Type B pancreatic cell (in vitro differentiated cells): ENCODE measurements around the gene TTC23. TPM values are rescaled to one million over a fixed set of nuclear protein-coding genes. Genes with fewer than 3 reads are reported as not detected.

ENCODE experiments used
- DNase-seq: peaks from one replicate; pipeline ENCODE4 v3.0.0; 2021; ENCODE audit warnings: mixed read lengths; ENCODE audit not compliant: unreplicated experiment; ENCODE audit errors: extremely low spot score
- H3K27ac Mint-ChIP-seq: 2 replicates; pipeline ENCODE4 v1.8.0; 2021; ENCODE audit warnings: mild to moderate bottlenecking, mixed read lengths
- H3K27me3 Mint-ChIP-seq: 2 replicates; pipeline ENCODE4 v1.8.0; 2021; ENCODE audit warnings: mixed read lengths
- H3K36me3 Mint-ChIP-seq: 2 replicates; pipeline ENCODE4 v1.8.0; 2021; ENCODE audit warnings: mixed read lengths
- H3K4me1 Mint-ChIP-seq: one replicate; pipeline ENCODE4 v1.8.0; 2021; ENCODE audit warnings: mixed read lengths; ENCODE audit not compliant: unreplicated experiment
- H3K4me3 Mint-ChIP-seq: 2 replicates; pipeline ENCODE4 v1.8.0; 2021; ENCODE audit warnings: mild to moderate bottlenecking, mixed read lengths
- H3K9me3 Mint-ChIP-seq: 2 replicates; pipeline ENCODE4 v1.8.0; 2021; ENCODE audit warnings: mixed read lengths
- CTCF ChIP-seq: fragments of 200-600 bp; sonication (generic); conservative IDR thresholded peaks from 2 replicates; pipeline ENCODE4 v1.5.0; 2021; ENCODE audit warnings: antibody characterized with exemption, mild to moderate bottlenecking
- total RNA-seq: library from RNA; stranded (reverse); gene quantifications from 2 replicates; pipeline ENCODE4 v1.2.1, GENCODE V29; 2021; ENCODE audit warnings: low replicate concordance

TTC23 gene
- total RNA-seq, 1 donor from 2014 or later = 26.4 TPM

- DNase-seq = no peak
- Mint-ChIP-seq H3K9me3 (no peaks in the 10 kb centered on the region), H3K36me3 (no peaks in the 10 kb centered on the region), H3K4me3 (no peak overlapping the region), H3K27me3 (no peaks in the 10 kb centered on the region), H3K4me1 (peaks cover 15% of the 10 kb centered on the region), H3K27ac (no peak overlapping the region)
- TF ChIP-seq CTCF = no peak
Measured at GRCh38 chr15:99250001-99250400, 620 bp upstream of the TTC23 start.

DNA sequence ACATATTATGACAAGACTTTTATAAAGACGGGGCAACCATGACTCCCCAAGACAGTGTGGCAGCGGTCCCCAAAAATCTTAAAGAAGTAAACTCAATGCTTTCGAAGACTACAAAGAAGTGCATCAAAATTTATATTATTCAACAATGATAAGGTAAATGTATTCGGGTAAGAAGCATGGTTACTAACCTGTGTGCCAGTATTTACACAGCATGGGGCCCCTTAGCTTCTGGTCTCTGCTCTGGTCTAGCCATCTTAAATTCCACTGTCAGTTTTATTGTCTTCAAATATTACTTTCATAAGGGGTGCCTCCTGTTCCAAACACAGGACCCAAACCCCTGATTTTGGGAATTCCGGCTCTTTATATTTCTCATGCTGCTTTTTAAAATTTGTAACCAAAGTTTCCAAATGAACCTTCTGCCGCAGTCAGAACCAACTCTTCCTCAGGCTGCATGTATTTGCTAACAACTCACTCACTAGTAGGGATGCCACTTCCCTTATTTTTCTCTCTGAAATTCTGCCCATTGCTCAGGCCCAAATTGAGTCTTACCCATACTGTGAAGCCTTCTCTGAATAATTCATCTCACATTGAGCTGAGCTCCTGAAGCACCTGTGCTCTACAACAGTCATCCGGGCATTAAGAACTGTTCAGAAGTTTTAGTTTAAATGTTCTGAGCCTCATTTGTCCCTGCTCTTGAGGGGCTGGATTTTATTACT lies 1.2 kb downstream of the TTC23 start:
- Mint-ChIP-seq H3K4me3 (no peak overlapping the region), H3K4me1 (peaks cover 12% of the 10 kb centered on the region), H3K27ac (no peak overlapping the region), H3K36me3 (peaks cover 4% of the 10 kb centered on the region), H3K27me3 (no peaks in the 10 kb centered on the region), H3K9me3 (no peaks in the 10 kb centered on the region)
- TF ChIP-seq CTCF = no peak
- DNase-seq = no peak

DNA sequence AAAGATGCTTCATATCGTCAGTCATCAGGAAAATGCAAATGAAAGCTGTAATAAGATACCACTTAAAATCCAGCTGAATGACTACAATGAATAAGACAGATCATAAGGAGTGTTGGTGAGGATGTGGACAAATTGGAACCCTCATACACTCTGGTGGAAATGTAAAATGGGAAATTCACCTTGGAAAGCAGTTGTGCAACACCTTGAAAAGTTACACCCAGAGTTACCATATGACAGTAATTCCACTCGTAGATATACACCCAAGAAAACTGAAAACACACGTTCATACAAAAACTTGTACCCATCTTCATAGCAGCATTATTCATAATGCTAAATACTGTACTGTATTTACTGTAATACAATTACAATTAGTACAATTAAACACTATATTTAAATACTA lies 2.3 kb downstream of the TTC23 start:
- H3K4me1 Mint-ChIP-seq = peaks cover 4% of the 10 kb centered on the region
- TF ChIP-seq CTCF = no peak
- H3K36me3 Mint-ChIP-seq = peaks cover 10% of the 10 kb centered on the region
- H3K4me3 Mint-ChIP-seq = peak overlapping the region; percentile 63
- H3K27me3 Mint-ChIP-seq = no peaks in the 10 kb centered on the region
- DNase-seq = no peak
- H3K27ac Mint-ChIP-seq = no peak overlapping the region
- no peaks in the 10 kb centered on the region for H3K9me3 Mint-ChIP-seq

- H3K27me3 Mint-ChIP-seq = no peaks in the 10 kb centered on the region
- no peaks in the 10 kb centered on the region for H3K9me3 Mint-ChIP-seq
- H3K27ac Mint-ChIP-seq = no peak overlapping the region
- no peak for DNase-seq
- H3K4me1 Mint-ChIP-seq = peaks cover 4% of the 10 kb centered on the region
- no peak for TF ChIP-seq CTCF
- H3K36me3 Mint-ChIP-seq = peaks cover 10% of the 10 kb centered on the region
- no peak overlapping the region for H3K4me3 Mint-ChIP-seq
Measured at GRCh38 chr15:99244306-99244705, 5.1 kb downstream of the TTC23 start.

DNA sequence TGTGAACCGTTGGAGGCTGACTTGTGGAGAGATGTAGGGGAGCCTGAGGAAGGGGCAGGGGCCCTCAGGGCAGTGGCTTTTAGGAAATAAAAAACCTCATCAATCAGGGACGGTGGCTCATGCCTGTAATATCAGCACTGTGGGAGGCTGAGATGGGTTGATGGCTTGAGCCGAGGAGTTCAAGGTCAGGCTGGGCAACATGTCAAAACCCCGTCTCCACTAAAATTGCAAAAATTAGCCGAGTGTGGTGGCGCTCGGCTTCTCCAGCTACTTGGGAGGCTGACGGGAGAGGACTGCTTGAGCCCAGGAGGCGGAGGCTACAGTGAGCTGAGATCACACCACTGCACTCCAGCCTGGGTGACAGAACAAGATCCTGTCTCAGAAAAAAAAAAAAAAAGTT lies 7.6 kb downstream of the TTC23 start:
- Mint-ChIP-seq H3K27ac (no peak overlapping the region), H3K4me1 (peaks cover 4% of the 10 kb centered on the region), H3K27me3 (no peaks in the 10 kb centered on the region), H3K9me3 (no peaks in the 10 kb centered on the region), H3K36me3 (peaks cover 15% of the 10 kb centered on the region), H3K4me3 (no peak overlapping the region)
- TF ChIP-seq CTCF = no peak
- no peak for DNase-seq
